H1 (cell line): Measurements from ENCODE around the gene CCDC88C. TPM values are rescaled to one million over a fixed set of nuclear protein-coding genes. Genes with fewer than 3 reads are reported as not detected.

Experiments
- SIRT6 ChIP-seq: IDR thresholded peaks from one replicate; pipeline ENCODE4 v1.7.1; 2012; ENCODE audit warnings: low read length, inconsistent platforms
- polyA plus RNA-seq, 7 experiments: library from polyadenylated mRNA; depleted of rRNA in 3 of 7; stranded (reverse) in 5 of 7; unstranded in 2 of 7; fragments of >200 nt in 5 of 7; fragments of 200-250 nt in 2 of 7; gene quantifications; 1 replicate in 5 of 7; 2 replicates in 1 of 7; 4 replicates in 1 of 7; pipeline versions ENCODE4 v1.2.1 to v1.2.3, GENCODE V29; 2011 to 2013; ENCODE audit warnings: missing spikeins in 2 of 7, mixed read lengths in 2 of 7
- total RNA-seq: library from RNA; stranded (reverse); fragmentation: NEBNext Ultra II Directional; extraction: Animal tissue kit (Norgen Biotek cat#: 25700); gene quantifications from 2 replicates; pipeline ENCODE4 v1.2.1, GENCODE V29; 2021
- TF ChIP-seq, protein P1 (sequence below): fragments of 300-600 bp; sonication (generic); IDR thresholded peaks from 2 replicates; pipeline ENCODE4 v1.7.1; 2012; ENCODE audit warnings: low read length, moderate library complexity, mild to moderate bottlenecking, inconsistent platforms; ENCODE audit not compliant: insufficient replicate concordance

Gene CCDC88C
- total and polyA plus RNA-seq, 2 of the 8 experiments (the other 6 are each of a cell fraction or from before 2014, with no cell fraction given), result 10.3 to 57.7 TPM

- TF ChIP-seq, protein P1, sequence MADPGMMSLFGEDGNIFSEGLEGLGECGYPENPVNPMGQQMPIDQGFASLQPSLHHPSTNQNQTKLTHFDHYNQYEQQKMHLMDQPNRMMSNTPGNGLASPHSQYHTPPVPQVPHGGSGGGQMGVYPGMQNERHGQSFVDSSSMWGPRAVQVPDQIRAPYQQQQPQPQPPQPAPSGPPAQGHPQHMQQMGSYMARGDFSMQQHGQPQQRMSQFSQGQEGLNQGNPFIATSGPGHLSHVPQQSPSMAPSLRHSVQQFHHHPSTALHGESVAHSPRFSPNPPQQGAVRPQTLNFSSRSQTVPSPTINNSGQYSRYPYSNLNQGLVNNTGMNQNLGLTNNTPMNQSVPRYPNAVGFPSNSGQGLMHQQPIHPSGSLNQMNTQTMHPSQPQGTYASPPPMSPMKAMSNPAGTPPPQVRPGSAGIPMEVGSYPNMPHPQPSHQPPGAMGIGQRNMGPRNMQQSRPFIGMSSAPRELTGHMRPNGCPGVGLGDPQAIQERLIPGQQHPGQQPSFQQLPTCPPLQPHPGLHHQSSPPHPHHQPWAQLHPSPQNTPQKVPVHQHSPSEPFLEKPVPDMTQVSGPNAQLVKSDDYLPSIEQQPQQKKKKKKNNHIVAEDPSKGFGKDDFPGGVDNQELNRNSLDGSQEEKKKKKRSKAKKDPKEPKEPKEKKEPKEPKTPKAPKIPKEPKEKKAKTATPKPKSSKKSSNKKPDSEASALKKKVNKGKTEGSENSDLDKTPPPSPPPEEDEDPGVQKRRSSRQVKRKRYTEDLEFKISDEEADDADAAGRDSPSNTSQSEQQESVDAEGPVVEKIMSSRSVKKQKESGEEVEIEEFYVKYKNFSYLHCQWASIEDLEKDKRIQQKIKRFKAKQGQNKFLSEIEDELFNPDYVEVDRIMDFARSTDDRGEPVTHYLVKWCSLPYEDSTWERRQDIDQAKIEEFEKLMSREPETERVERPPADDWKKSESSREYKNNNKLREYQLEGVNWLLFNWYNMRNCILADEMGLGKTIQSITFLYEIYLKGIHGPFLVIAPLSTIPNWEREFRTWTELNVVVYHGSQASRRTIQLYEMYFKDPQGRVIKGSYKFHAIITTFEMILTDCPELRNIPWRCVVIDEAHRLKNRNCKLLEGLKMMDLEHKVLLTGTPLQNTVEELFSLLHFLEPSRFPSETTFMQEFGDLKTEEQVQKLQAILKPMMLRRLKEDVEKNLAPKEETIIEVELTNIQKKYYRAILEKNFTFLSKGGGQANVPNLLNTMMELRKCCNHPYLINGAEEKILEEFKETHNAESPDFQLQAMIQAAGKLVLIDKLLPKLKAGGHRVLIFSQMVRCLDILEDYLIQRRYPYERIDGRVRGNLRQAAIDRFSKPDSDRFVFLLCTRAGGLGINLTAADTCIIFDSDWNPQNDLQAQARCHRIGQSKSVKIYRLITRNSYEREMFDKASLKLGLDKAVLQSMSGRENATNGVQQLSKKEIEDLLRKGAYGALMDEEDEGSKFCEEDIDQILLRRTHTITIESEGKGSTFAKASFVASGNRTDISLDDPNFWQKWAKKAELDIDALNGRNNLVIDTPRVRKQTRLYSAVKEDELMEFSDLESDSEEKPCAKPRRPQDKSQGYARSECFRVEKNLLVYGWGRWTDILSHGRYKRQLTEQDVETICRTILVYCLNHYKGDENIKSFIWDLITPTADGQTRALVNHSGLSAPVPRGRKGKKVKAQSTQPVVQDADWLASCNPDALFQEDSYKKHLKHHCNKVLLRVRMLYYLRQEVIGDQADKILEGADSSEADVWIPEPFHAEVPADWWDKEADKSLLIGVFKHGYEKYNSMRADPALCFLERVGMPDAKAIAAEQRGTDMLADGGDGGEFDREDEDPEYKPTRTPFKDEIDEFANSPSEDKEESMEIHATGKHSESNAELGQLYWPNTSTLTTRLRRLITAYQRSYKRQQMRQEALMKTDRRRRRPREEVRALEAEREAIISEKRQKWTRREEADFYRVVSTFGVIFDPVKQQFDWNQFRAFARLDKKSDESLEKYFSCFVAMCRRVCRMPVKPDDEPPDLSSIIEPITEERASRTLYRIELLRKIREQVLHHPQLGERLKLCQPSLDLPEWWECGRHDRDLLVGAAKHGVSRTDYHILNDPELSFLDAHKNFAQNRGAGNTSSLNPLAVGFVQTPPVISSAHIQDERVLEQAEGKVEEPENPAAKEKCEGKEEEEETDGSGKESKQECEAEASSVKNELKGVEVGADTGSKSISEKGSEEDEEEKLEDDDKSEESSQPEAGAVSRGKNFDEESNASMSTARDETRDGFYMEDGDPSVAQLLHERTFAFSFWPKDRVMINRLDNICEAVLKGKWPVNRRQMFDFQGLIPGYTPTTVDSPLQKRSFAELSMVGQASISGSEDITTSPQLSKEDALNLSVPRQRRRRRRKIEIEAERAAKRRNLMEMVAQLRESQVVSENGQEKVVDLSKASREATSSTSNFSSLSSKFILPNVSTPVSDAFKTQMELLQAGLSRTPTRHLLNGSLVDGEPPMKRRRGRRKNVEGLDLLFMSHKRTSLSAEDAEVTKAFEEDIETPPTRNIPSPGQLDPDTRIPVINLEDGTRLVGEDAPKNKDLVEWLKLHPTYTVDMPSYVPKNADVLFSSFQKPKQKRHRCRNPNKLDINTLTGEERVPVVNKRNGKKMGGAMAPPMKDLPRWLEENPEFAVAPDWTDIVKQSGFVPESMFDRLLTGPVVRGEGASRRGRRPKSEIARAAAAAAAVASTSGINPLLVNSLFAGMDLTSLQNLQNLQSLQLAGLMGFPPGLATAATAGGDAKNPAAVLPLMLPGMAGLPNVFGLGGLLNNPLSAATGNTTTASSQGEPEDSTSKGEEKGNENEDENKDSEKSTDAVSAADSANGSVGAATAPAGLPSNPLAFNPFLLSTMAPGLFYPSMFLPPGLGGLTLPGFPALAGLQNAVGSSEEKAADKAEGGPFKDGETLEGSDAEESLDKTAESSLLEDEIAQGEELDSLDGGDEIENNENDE, result no peak
- TF ChIP-seq SIRT6, result no peak
- TF ChIP-seq, all 59 proteins: peak for 0
Measured at GRCh38 chr14:91402348-91402747, 15.3 kb downstream of the CCDC88C start (continued).
